T follicular helper cell (primary cell): ENCODE measurements around the gene SSH3.

ENCODE experiments used
- DNase-seq: peaks from one replicate; pipeline ENCODE4 v3.0.0-alpha.2; 2020; ENCODE audit warnings: low read depth

SSH3 gene

GRCh38 chr11:67347964-67348749 is 44.8 kb downstream of the SSH3 start:
- no peak for DNase-seq

- DNase-seq, result no peak
Observed at GRCh38 chr11:67349036-67349435, 45.7 kb downstream of the SSH3 start.

GRCh38 chr11:67349457-67349856 is 46.1 kb downstream of the SSH3 start:
- DNase-seq, result no peak

- no peak for DNase-seq
Observed at GRCh38 chr11:67349928-67350465, 46.7 kb downstream of the SSH3 start.

- peak; percentile 52 for DNase-seq
Observed at GRCh38 chr11:67351275-67352005, 48.1 kb downstream of the SSH3 start.

- DNase-seq, result no peak
Observed at GRCh38 chr11:67352546-67353316, 49.4 kb downstream of the SSH3 start.

GRCh38 chr11:67353317-67354074 is 50.2 kb downstream of the SSH3 start, which contains the start of gene POLD4:
Gene POLD4 (minus strand): TSS chr11:67353546. CDS start chr11:67353399, 147 bp downstream.
- DNase-seq, result peak; percentile 90

- DNase-seq, result no peak
Observed at GRCh38 chr11:67354075-67355022, 51.0 kb downstream of the SSH3 start.

- no peak for DNase-seq
Observed at GRCh38 chr11:67355023-67355793, 51.9 kb downstream of the SSH3 start.

- no peak for DNase-seq
Observed at GRCh38 chr11:67355794-67356386, 52.6 kb downstream of the SSH3 start.

GRCh38 chr11:67356387-67356863 is 53.1 kb downstream of the SSH3 start:
- no peak for DNase-seq

GRCh38 chr11:67356864-67357561 is 53.7 kb downstream of the SSH3 start:
- peak; percentile 54 for DNase-seq

GRCh38 chr11:67357831-67358670 is 54.7 kb downstream of the SSH3 start:
- DNase-seq, result no peak
